CD4-positive, alpha-beta memory T cell (primary cell): Measurements from ENCODE around the gene HBS1L. TPM values are rescaled to one million over a fixed set of nuclear protein-coding genes. Genes with fewer than 3 reads are reported as not detected.

Source experiments
- CTCF ChIA-PET: fragments of 350-600 bp; sonication (Branson Sonifier 250); formaldehyde crosslinking; loops from one replicate; lab custom pipeline; 2021; ENCODE audit warnings: inconsistent platforms; ENCODE audit not compliant: partially characterized antibody; lab: Charles Lee
- POLR2A ChIA-PET: fragments of 350-600 bp; sonication (Branson Sonifier 250); formaldehyde crosslinking; loops from one replicate; lab custom pipeline; 2021; ENCODE audit not compliant: partially characterized antibody; lab: Charles Lee
- DNase-seq, 5 donors: peaks; one replicate each; pipeline versions ENCODE4 v3.0.0 to v3.0.0-alpha.2; 2020 to 2022; ENCODE audit warnings: mixed read lengths in 1 of 5
- H3K27ac ChIP-seq: one replicate; pipeline ENCODE4 v1.7.0; 2013; ENCODE audit warnings: low read depth, low read length
- H3K27me3 ChIP-seq: 2 replicates; pipeline ENCODE4 v1.7.0; 2013; ENCODE audit warnings: mild to moderate bottlenecking, low read length, moderate library complexity; ENCODE audit not compliant: insufficient read depth
- H3K36me3 ChIP-seq: 2 replicates; pipeline ENCODE4 v1.7.0; 2013; ENCODE audit warnings: mild to moderate bottlenecking, low read length, moderate library complexity; ENCODE audit not compliant: insufficient read depth
- H3K4me1 ChIP-seq: 2 replicates; pipeline ENCODE4 v1.7.0; 2013; ENCODE audit warnings: mild to moderate bottlenecking, low read length, moderate library complexity; ENCODE audit not compliant: insufficient read depth
- H3K4me3 ChIP-seq, 2 donors: one replicate each; pipeline ENCODE4 v1.7.0; 2013; ENCODE audit warnings: low read length in 2 of 2, mild to moderate bottlenecking in 1 of 2
- H3K9me3 ChIP-seq, 2 donors: one replicate each; pipeline ENCODE4 v1.7.0; 2013; ENCODE audit warnings: low read length in 2 of 2, control low read depth in 1 of 2; ENCODE audit not compliant: control insufficient read depth in 1 of 2
- H3K27ac Mint-ChIP-seq, 7 donors: one replicate each; pipeline ENCODE4 v1.8.0; 2020 to 2021; ENCODE audit warnings: mixed read lengths in 7 of 7, mild to moderate bottlenecking in 6 of 7, inconsistent platforms in 3 of 7, moderate library complexity in 3 of 7
- H3K27me3 Mint-ChIP-seq, 2 donors: one replicate each; pipeline ENCODE4 v1.8.0; 2020 to 2021; ENCODE audit warnings: mixed read lengths in 2 of 2
- H3K36me3 Mint-ChIP-seq, 2 donors: one replicate each; pipeline ENCODE4 v1.8.0; 2020 to 2021; ENCODE audit warnings: mixed read lengths in 2 of 2, inconsistent platforms in 1 of 2, mild to moderate bottlenecking in 1 of 2
- H3K4me1 Mint-ChIP-seq, 4 donors: one replicate each; pipeline ENCODE4 v1.8.0; 2020 to 2021; ENCODE audit warnings: mixed read lengths in 4 of 4, mild to moderate bottlenecking in 1 of 4
- H3K4me3 Mint-ChIP-seq, 8 donors: one replicate each; pipeline ENCODE4 v1.8.0; 2020 to 2021; ENCODE audit warnings: mixed read lengths in 8 of 8, mild to moderate bottlenecking in 7 of 8, moderate library complexity in 6 of 8, inconsistent platforms in 3 of 8
- H3K9me3 Mint-ChIP-seq, 8 donors: one replicate each; pipeline ENCODE4 v1.8.0; 2020 to 2021; ENCODE audit warnings: mixed read lengths in 8 of 8, mild to moderate bottlenecking in 5 of 8, inconsistent platforms in 3 of 8, moderate library complexity in 1 of 8
- intact Hi-C: fragments of 100-400 bp; cut with micrococcal nuclease; formaldehyde crosslinking; loops from one replicate; pipeline ENCODE4 v1.15.1; 2023
- polyA plus RNA-seq, 2 donors: library from polyadenylated mRNA; unstranded; fragments of 300-500 nt; fragmentation: Illumina TruSeq; gene quantifications; one replicate each; pipeline ENCODE4 v1.2.3, GENCODE V29; 2021
- total RNA-seq, 2 experiments: library from RNA; stranded (reverse); gene quantifications; one replicate each; pipeline ENCODE4 v1.2.3, GENCODE V29; 2021

HBS1L gene
- total and polyA plus RNA-seq, 4 experiments from 2014 or later: 49.0 to 69.9 (median 61.7) TPM

- POLR2A ChIA-PET: no interaction called here
- intact Hi-C loops: no loop called here
Measured at GRCh38 chr6:134945045-134945444, 109.6 kb downstream of the HBS1L start.

GRCh38 chr6:134943522-134944111 is 111.0 kb downstream of the HBS1L start:
- H3K27ac ChIP-seq: no peak overlapping the region
- Mint-ChIP-seq H3K4me1 (peaks cover 0 to 11% (median 0%) of the 10 kb centered on the region in 4 donors), H3K9me3 (peaks cover 0 to 2% (median 0%) of the 10 kb centered on the region in 8 donors), H3K4me3 (no peak overlapping the region), H3K27ac (peak overlapping the region in 1 of 7 donors; percentile 57), H3K27me3 (no peaks in the 10 kb centered on the region), H3K36me3 (peaks cover 0 to 3% of the 10 kb centered on the region in 2 donors)
- H3K9me3 ChIP-seq: no peaks in the 10 kb centered on the region
- no peak overlapping the region for H3K4me3 ChIP-seq
- peaks cover 6% of the 10 kb centered on the region for H3K4me1 ChIP-seq
- H3K36me3 ChIP-seq: no peaks in the 10 kb centered on the region
- no peak for DNase-seq
- CTCF ChIA-PET: interaction anchor here (0.6 to 1.7 kb wide), 4 partner anchors 8 to 788 kb away, joined by 3 to 8 read pairs (median 3); no protein-coding TSS in a partner anchor
- POLR2A ChIA-PET: no interaction called here
- intact Hi-C loops: loop anchor here (5.0 kb wide), 1 partner anchor 121 kb away; no protein-coding TSS in a partner anchor
- H3K27me3 ChIP-seq: no peaks in the 10 kb centered on the region

More at GRCh38 chr6:134945045-134945444, 109.6 kb downstream of the HBS1L start:
- Mint-ChIP-seq H3K4me1 (no peaks in the 10 kb centered on the region), H3K27me3 (no peaks in the 10 kb centered on the region), H3K27ac (no peak overlapping the region), H3K4me3 (no peak overlapping the region), H3K36me3 (peaks cover 0 to 3% of the 10 kb centered on the region in 2 donors), H3K9me3 (no peaks in the 10 kb centered on the region)
- no peaks in the 10 kb centered on the region for H3K4me1 ChIP-seq
- H3K9me3 ChIP-seq: no peaks in the 10 kb centered on the region
- no peak overlapping the region for H3K4me3 ChIP-seq
- H3K27me3 ChIP-seq: no peaks in the 10 kb centered on the region
- H3K27ac ChIP-seq: no peak overlapping the region
- CTCF ChIA-PET: interaction anchor here (0.7 to 1.5 kb wide), 3 partner anchors 9 to 834 kb away, joined by 3 to 5 read pairs (median 3); no protein-coding TSS in a partner anchor
- no peaks in the 10 kb centered on the region for H3K36me3 ChIP-seq
- no peak for DNase-seq

GRCh38 chr6:134938896-134939295 is 115.7 kb downstream of the HBS1L start:
- Histone ChIP-seq H3K4me1 (peaks cover 6% of the 10 kb centered on the region), H3K27me3 (no peaks in the 10 kb centered on the region), H3K4me3 (no peak overlapping the region), H3K9me3 (no peaks in the 10 kb centered on the region), H3K36me3 (no peaks in the 10 kb centered on the region), H3K27ac (no peak overlapping the region)
- DNase-seq: peak in 4 of 5 donors; percentile 6 to 83 (median 24)
- Mint-ChIP-seq H3K9me3 (peaks cover 0 to 2% (median 0%) of the 10 kb centered on the region in 8 donors), H3K4me3 (no peak overlapping the region), H3K27ac (peak overlapping the region in 2 of 7 donors; percentile 42 to 46), H3K27me3 (no peaks in the 10 kb centered on the region), H3K36me3 (peaks cover 0 to 6% of the 10 kb centered on the region in 2 donors), H3K4me1 (peaks cover 0 to 11% (median 0%) of the 10 kb centered on the region in 4 donors)
- intact Hi-C loops: no loop called here
- ChIA-PET CTCF (interaction anchor here (0.6 to 6.0 kb wide), 17 partner anchors 8 to 1015 kb away, joined by 3 to 100 read pairs (median 15); no protein-coding TSS in a partner anchor), POLR2A (no interaction called here)

- H3K4me3 Mint-ChIP-seq: no peak overlapping the region
- H3K27me3 Mint-ChIP-seq: no peaks in the 10 kb centered on the region
- peaks cover 6% of the 10 kb centered on the region for H3K4me1 ChIP-seq
- DNase-seq: no peak
- CTCF ChIA-PET: interaction anchor here (6.0 kb wide), 1 partner anchor 815 kb away, joined by 100 read pairs; no protein-coding TSS in a partner anchor
- peaks cover 0 to 11% (median 0%) of the 10 kb centered on the region in 4 donors for H3K4me1 Mint-ChIP-seq
- POLR2A ChIA-PET: no interaction called here
- H3K9me3 Mint-ChIP-seq: peaks cover 0 to 2% (median 0%) of the 10 kb centered on the region in 8 donors
- intact Hi-C loops: no loop called here
- no peak overlapping the region for H3K4me3 ChIP-seq
- no peaks in the 10 kb centered on the region for H3K36me3 ChIP-seq
- H3K9me3 ChIP-seq: no peaks in the 10 kb centered on the region
- H3K36me3 Mint-ChIP-seq: peaks cover 0 to 7% of the 10 kb centered on the region in 2 donors
- H3K27ac Mint-ChIP-seq: peak overlapping the region in 1 of 7 donors; percentile 37
- no peaks in the 10 kb centered on the region for H3K27me3 ChIP-seq
- H3K27ac ChIP-seq: no peak overlapping the region
Measured at GRCh38 chr6:134937426-134937825, 117.2 kb downstream of the HBS1L start.

GRCh38 chr6:134936931-134937330 is 117.7 kb downstream of the HBS1L start:
- H3K27ac Mint-ChIP-seq: peak overlapping the region in 1 of 7 donors; percentile 37
- peaks cover 0 to 2% (median 0%) of the 10 kb centered on the region in 8 donors for H3K9me3 Mint-ChIP-seq
- POLR2A ChIA-PET: no interaction called here
- intact Hi-C loops: no loop called here
- H3K27me3 Mint-ChIP-seq: no peaks in the 10 kb centered on the region
- no peak for DNase-seq
- Histone ChIP-seq H3K36me3 (no peaks in the 10 kb centered on the region), H3K9me3 (no peaks in the 10 kb centered on the region), H3K27me3 (no peaks in the 10 kb centered on the region), H3K4me1 (peaks cover 6% of the 10 kb centered on the region), H3K4me3 (no peak overlapping the region), H3K27ac (no peak overlapping the region)
- no peak overlapping the region for H3K4me3 Mint-ChIP-seq
- peaks cover 0 to 11% (median 0%) of the 10 kb centered on the region in 4 donors for H3K4me1 Mint-ChIP-seq
- CTCF ChIA-PET: interaction anchor here (0.6 to 6.0 kb wide), 2 partner anchors 780 to 815 kb away, joined by 3 to 100 read pairs; no protein-coding TSS in a partner anchor
- H3K36me3 Mint-ChIP-seq: peaks cover 0 to 12% of the 10 kb centered on the region in 2 donors

- Histone ChIP-seq H3K9me3 (no peaks in the 10 kb centered on the region), H3K4me3 (no peak overlapping the region), H3K27ac (no peak overlapping the region), H3K36me3 (no peaks in the 10 kb centered on the region), H3K27me3 (no peaks in the 10 kb centered on the region), H3K4me1 (peaks cover 6% of the 10 kb centered on the region)
- POLR2A ChIA-PET: no interaction called here
- no peak overlapping the region for H3K27ac Mint-ChIP-seq
- DNase-seq: no peak
- no peaks in the 10 kb centered on the region for H3K27me3 Mint-ChIP-seq
- H3K36me3 Mint-ChIP-seq: peaks cover 0 to 13% of the 10 kb centered on the region in 2 donors
- H3K4me3 Mint-ChIP-seq: no peak overlapping the region
- CTCF ChIA-PET: interaction anchor here (0.6 to 6.0 kb wide), 3 partner anchors 780 to 814 kb away, joined by 3 to 100 read pairs (median 3); no protein-coding TSS in a partner anchor
- intact Hi-C loops: no loop called here
- peaks cover 0 to 2% (median 0%) of the 10 kb centered on the region in 8 donors for H3K9me3 Mint-ChIP-seq
- H3K4me1 Mint-ChIP-seq: peaks cover 0 to 11% (median 0%) of the 10 kb centered on the region in 4 donors
Measured at GRCh38 chr6:134936476-134936875, 118.1 kb downstream of the HBS1L start.

GRCh38 chr6:134934793-134935485 is 119.7 kb downstream of the HBS1L start:
- Mint-ChIP-seq H3K9me3 (peaks cover 0 to 2% (median 0%) of the 10 kb centered on the region in 8 donors), H3K4me3 (no peak overlapping the region), H3K36me3 (peaks cover 0 to 13% of the 10 kb centered on the region in 2 donors), H3K4me1 (peaks cover 0 to 11% (median 0%) of the 10 kb centered on the region in 4 donors), H3K27ac (no peak overlapping the region), H3K27me3 (no peaks in the 10 kb centered on the region)
- DNase-seq: no peak
- ChIA-PET CTCF (interaction anchor here (1.0 to 1.4 kb wide), 3 partner anchors 9 to 811 kb away, joined by 3 to 5 read pairs (median 4); no protein-coding TSS in a partner anchor), POLR2A (no interaction called here)
- H3K4me1 ChIP-seq: peaks cover 6% of the 10 kb centered on the region
- no peak overlapping the region for H3K27ac ChIP-seq
- no peaks in the 10 kb centered on the region for H3K36me3 ChIP-seq
- H3K4me3 ChIP-seq: no peak overlapping the region
- intact Hi-C loops: no loop called here
- no peaks in the 10 kb centered on the region for H3K9me3 ChIP-seq
- no peaks in the 10 kb centered on the region for H3K27me3 ChIP-seq
